Prostate gland (tissue), 2 donors: ENCODE measurements around the gene TMEM43. TPM values are rescaled to one million over a fixed set of nuclear protein-coding genes. Genes with fewer than 3 reads are reported as not detected.

Experiments used
- DNase-seq: peaks from one replicate; pipeline ENCODE4 v3.0.0-alpha.2; 2019; ENCODE audit warnings: low spot score
- H3K27ac ChIP-seq, 2 donors: fragments of 200-600 bp; sonication (generic); 2 replicates each; pipeline ENCODE4 v1.5.1; 2017 to 2019
- H3K27me3 ChIP-seq: fragments of 200-600 bp; sonication (generic); replicated peaks from 2 replicates; pipeline ENCODE4 v1.5.1; 2019; ENCODE audit not compliant: insufficient read depth
- H3K36me3 ChIP-seq, 2 donors: fragments of 200-600 bp; sonication (generic); 1 replicate in 1 of 2; 2 replicates in 1 of 2; pipeline versions ENCODE4 v1.5.1 to v1.8.1; 2017 to 2019
- H3K4me1 ChIP-seq: fragments of 200-600 bp; sonication (generic); replicated peaks from 2 replicates; pipeline ENCODE4 v1.5.1; 2019
- H3K4me3 ChIP-seq, 2 donors: fragments of 200-600 bp; sonication (generic); 2 replicates each; pipeline ENCODE4 v1.5.1; 2017 to 2019
- H3K9me3 ChIP-seq: fragments of 200-600 bp; sonication (generic); 2 replicates; pipeline ENCODE4 v1.5.1; 2017
- POLR2A ChIP-seq: fragments of 450-650 bp; IDR thresholded peaks from one replicate; pipeline ENCODE4 v1.6.1; 2016; ENCODE audit warnings: antibody characterized with exemption, mild to moderate bottlenecking
- POLR2AphosphoS5 ChIP-seq: sonication (generic); formaldehyde crosslinking; IDR thresholded peaks from one replicate; pipeline ENCODE4 v1.6.1; 2017; ENCODE audit warnings: antibody characterized with exemption
- WGBS: methylation state at CpG from one replicate; pipeline ENCODE4 v1.1.5; 2018; 5-methylcytosine and 5-hydroxymethylcytosine counted together
- intact Hi-C: fragments of 100-400 bp; cut with DNase I; formaldehyde crosslinking; loops from one replicate; pipeline ENCODE4 v1.14.2; 2022
- total RNA-seq, 2 donors: library from RNA; depleted of rRNA; stranded (reverse); fragments of >200 nt; gene quantifications; one replicate each; pipeline ENCODE4 v1.1.0, GENCODE V29; 2016
- TF ChIP-seq, protein P1 (sequence below), 4 experiments: fragments of 200-600 bp in 2 of 4; fragments of 450-650 bp in 2 of 4; sonication (generic) in 2 of 4; IDR thresholded peaks; 1 replicate in 3 of 4; 2 replicates in 1 of 4; pipeline ENCODE4 v1.5.1; 2016 to 2019; ENCODE audit warnings: antibody characterized with exemption in 4 of 4, mild to moderate bottlenecking in 2 of 4, moderate library complexity in 2 of 4

Gene TMEM43
- total RNA-seq, 2 donors from 2014 or later = 56.8 to 80.5 TPM

- TF ChIP-seq POLR2AphosphoS5 (no peak), POLR2A (no peak)
- TF ChIP-seq, protein P1, sequence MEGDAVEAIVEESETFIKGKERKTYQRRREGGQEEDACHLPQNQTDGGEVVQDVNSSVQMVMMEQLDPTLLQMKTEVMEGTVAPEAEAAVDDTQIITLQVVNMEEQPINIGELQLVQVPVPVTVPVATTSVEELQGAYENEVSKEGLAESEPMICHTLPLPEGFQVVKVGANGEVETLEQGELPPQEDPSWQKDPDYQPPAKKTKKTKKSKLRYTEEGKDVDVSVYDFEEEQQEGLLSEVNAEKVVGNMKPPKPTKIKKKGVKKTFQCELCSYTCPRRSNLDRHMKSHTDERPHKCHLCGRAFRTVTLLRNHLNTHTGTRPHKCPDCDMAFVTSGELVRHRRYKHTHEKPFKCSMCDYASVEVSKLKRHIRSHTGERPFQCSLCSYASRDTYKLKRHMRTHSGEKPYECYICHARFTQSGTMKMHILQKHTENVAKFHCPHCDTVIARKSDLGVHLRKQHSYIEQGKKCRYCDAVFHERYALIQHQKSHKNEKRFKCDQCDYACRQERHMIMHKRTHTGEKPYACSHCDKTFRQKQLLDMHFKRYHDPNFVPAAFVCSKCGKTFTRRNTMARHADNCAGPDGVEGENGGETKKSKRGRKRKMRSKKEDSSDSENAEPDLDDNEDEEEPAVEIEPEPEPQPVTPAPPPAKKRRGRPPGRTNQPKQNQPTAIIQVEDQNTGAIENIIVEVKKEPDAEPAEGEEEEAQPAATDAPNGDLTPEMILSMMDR (IDR thresholded peaks at IDR 0.05) = no peak
- no peak overlapping the region for H3K4me3 ChIP-seq
- 91% methylated on average over 9 of the region's 9 CpGs for WGBS
Measured at GRCh38 chr3:14166877-14167603, 42.2 kb downstream of the TMEM43 start.

GRCh38 chr3:14169435-14169834 lies 44.6 kb downstream of the TMEM43 start:
- no peaks in the 10 kb centered on the region for H3K4me1 ChIP-seq
- no peak overlapping the region for H3K27ac ChIP-seq
- peaks cover 6 to 25% of the 10 kb centered on the region in 2 donors for H3K36me3 ChIP-seq
- WGBS = 94% methylated on average over 2 of the region's 2 CpGs
- no peaks in the 10 kb centered on the region for H3K27me3 ChIP-seq
- intact Hi-C loops = no loop called here
- H3K9me3 ChIP-seq = no peaks in the 10 kb centered on the region
- TF ChIP-seq POLR2A (no peak), POLR2AphosphoS5 (no peak)
- TF ChIP-seq, protein P1 (IDR thresholded peaks at IDR 0.05) = no peak
- H3K4me3 ChIP-seq = no peak overlapping the region
- DNase-seq = no peak

More at GRCh38 chr3:14166877-14167603, 42.2 kb downstream of the TMEM43 start:
- H3K9me3 ChIP-seq = no peaks in the 10 kb centered on the region
- intact Hi-C loops = no loop called here
- H3K27me3 ChIP-seq = no peaks in the 10 kb centered on the region
- DNase-seq = no peak
- peaks cover 6 to 30% of the 10 kb centered on the region in 2 donors for H3K36me3 ChIP-seq
- H3K27ac ChIP-seq = no peak overlapping the region
- H3K4me1 ChIP-seq = no peaks in the 10 kb centered on the region

GRCh38 chr3:14169871-14170270 lies 45.0 kb downstream of the TMEM43 start:
- TF ChIP-seq, protein P1 (IDR thresholded peaks at IDR 0.05) = no peak
- TF ChIP-seq POLR2A (no peak), POLR2AphosphoS5 (no peak)
- no peak overlapping the region for H3K27ac ChIP-seq
- intact Hi-C loops = no loop called here
- no peak overlapping the region for H3K4me3 ChIP-seq
- H3K9me3 ChIP-seq = no peaks in the 10 kb centered on the region
- no peak for DNase-seq
- H3K27me3 ChIP-seq = no peaks in the 10 kb centered on the region
- H3K36me3 ChIP-seq = peaks cover 6 to 21% of the 10 kb centered on the region in 2 donors
- no peaks in the 10 kb centered on the region for H3K4me1 ChIP-seq

GRCh38 chr3:14170531-14171159 lies 45.8 kb downstream of the TMEM43 start:
- peaks cover 0 to 14% of the 10 kb centered on the region in 2 donors for H3K36me3 ChIP-seq
- no peak for TF ChIP-seq POLR2AphosphoS5
- TF ChIP-seq, protein P1 (IDR thresholded peaks at IDR 0.05) = no peak
- TF ChIP-seq POLR2A = no peak
- H3K27ac ChIP-seq = no peak overlapping the region
- intact Hi-C loops = no loop called here
- no peaks in the 10 kb centered on the region for H3K9me3 ChIP-seq
- H3K4me1 ChIP-seq = no peaks in the 10 kb centered on the region
- no peak for DNase-seq
- H3K27me3 ChIP-seq = no peaks in the 10 kb centered on the region
- 66% methylated on average over 2 of the region's 2 CpGs for WGBS
- H3K4me3 ChIP-seq = no peak overlapping the region
